ENCODE data around the gene FERMT2. TPM values are rescaled to one million over a fixed set of nuclear protein-coding genes. Genes with fewer than 3 reads are reported as not detected.

Gene FERMT2
- total RNA-seq, 1 experiment from 2014 or later: 40.8 TPM

GRCh38 chr14:52883658-52884057 is 67.2 kb downstream of the FERMT2 start:
- no peaks in the 10 kb centered on the region for H3K4me1 Mint-ChIP-seq (ENCODE audit: low read depth, unreplicated experiment)
- intact Hi-C loops (cut with micrococcal nuclease; ENCODE audit: unreplicated experiment): no loop called here
- Histone ChIP-seq H3K9me3 (no peaks in the 10 kb centered on the region), H3K36me3 (ENCODE audit: control insufficient read depth, insufficient read depth, low read length) (no peaks in the 10 kb centered on the region), H3K4me1 (no peaks in the 10 kb centered on the region), H3K27me3 (replicated peaks; ENCODE audit: control insufficient read depth, insufficient read depth, low read length) (no peaks in the 10 kb centered on the region), H3K4me3 (ENCODE audit: low read depth, low read length) (no peak overlapping the region)
- CTCF ChIA-PET: no interaction called here
- H3K27ac Mint-ChIP-seq (ENCODE audit: unreplicated experiment): no peak overlapping the region
- TF ChIP-seq CTCF (IDR thresholded peaks at IDR 0.05; ENCODE audit: insufficient read depth in 1 of 2, low read depth in 1 of 2, low read length in 1 of 2, severe bottlenecking in 1 of 2, unreplicated experiment in 1 of 2): no peak
- no TSS peak for BruUV-seq (replicated peaks)
- no peak for DNase-seq
- H3K4me3 Mint-ChIP-seq (ENCODE audit: unreplicated experiment): no peak overlapping the region
- no peaks in the 10 kb centered on the region for H3K27me3 Mint-ChIP-seq (ENCODE audit: insufficient read depth, unreplicated experiment)
- H3K36me3 Mint-ChIP-seq (ENCODE audit: insufficient read depth, unreplicated experiment): no peaks in the 10 kb centered on the region
- no peaks in the 10 kb centered on the region for H3K9me3 Mint-ChIP-seq (ENCODE audit: unreplicated experiment)
- POLR2A ChIA-PET: no interaction called here

GRCh38 chr14:52882824-52883223 is 68.0 kb downstream of the FERMT2 start:
- BruUV-seq (replicated peaks): no TSS peak

GRCh38 chr14:52879958-52880357 is 70.9 kb downstream of the FERMT2 start:
- POLR2A ChIA-PET: no interaction called here
- intact Hi-C loops (cut with micrococcal nuclease; ENCODE audit: unreplicated experiment): no loop called here
- H3K27me3 Mint-ChIP-seq (ENCODE audit: insufficient read depth, unreplicated experiment): no peaks in the 10 kb centered on the region
- no peaks in the 10 kb centered on the region for H3K9me3 ChIP-seq
- TF ChIP-seq CTCF (IDR thresholded peaks at IDR 0.05; ENCODE audit: insufficient read depth in 1 of 2, low read depth in 1 of 2, low read length in 1 of 2, severe bottlenecking in 1 of 2, unreplicated experiment in 1 of 2): no peak
- no TSS peak for BruUV-seq (replicated peaks)
- H3K27ac Mint-ChIP-seq (ENCODE audit: unreplicated experiment): no peak overlapping the region
- CTCF ChIA-PET: no interaction called here
- H3K4me1 ChIP-seq: no peaks in the 10 kb centered on the region
- H3K36me3 Mint-ChIP-seq (ENCODE audit: insufficient read depth, unreplicated experiment): peaks cover 8% of the 10 kb centered on the region
- no peak overlapping the region for H3K4me3 Mint-ChIP-seq (ENCODE audit: unreplicated experiment)
- H3K9me3 Mint-ChIP-seq (ENCODE audit: unreplicated experiment): no peaks in the 10 kb centered on the region
- no peak overlapping the region for H3K4me3 ChIP-seq (ENCODE audit: low read depth, low read length)
- no peaks in the 10 kb centered on the region for H3K27me3 ChIP-seq (replicated peaks; ENCODE audit: control insufficient read depth, insufficient read depth, low read length)
- no peaks in the 10 kb centered on the region for H3K4me1 Mint-ChIP-seq (ENCODE audit: low read depth, unreplicated experiment)
- no peak for DNase-seq
- no peaks in the 10 kb centered on the region for H3K36me3 ChIP-seq (ENCODE audit: control insufficient read depth, insufficient read depth, low read length)

More at GRCh38 chr14:52882824-52883223, 68.0 kb downstream of the FERMT2 start:
- DNase-seq: no peak
- ChIA-PET POLR2A (no interaction called here), CTCF (no interaction called here)
- Mint-ChIP-seq H3K4me1 (ENCODE audit: low read depth, unreplicated experiment) (no peaks in the 10 kb centered on the region), H3K4me3 (ENCODE audit: unreplicated experiment) (no peak overlapping the region), H3K27ac (ENCODE audit: unreplicated experiment) (no peak overlapping the region), H3K27me3 (ENCODE audit: insufficient read depth, unreplicated experiment) (no peaks in the 10 kb centered on the region), H3K9me3 (ENCODE audit: unreplicated experiment) (no peaks in the 10 kb centered on the region), H3K36me3 (ENCODE audit: insufficient read depth, unreplicated experiment) (no peaks in the 10 kb centered on the region)
- no peaks in the 10 kb centered on the region for H3K9me3 ChIP-seq
- no peaks in the 10 kb centered on the region for H3K27me3 ChIP-seq (replicated peaks; ENCODE audit: control insufficient read depth, insufficient read depth, low read length)
- TF ChIP-seq CTCF (IDR thresholded peaks at IDR 0.05; ENCODE audit: insufficient read depth in 1 of 2, low read depth in 1 of 2, low read length in 1 of 2, severe bottlenecking in 1 of 2, unreplicated experiment in 1 of 2): no peak
- no peaks in the 10 kb centered on the region for H3K36me3 ChIP-seq (ENCODE audit: control insufficient read depth, insufficient read depth, low read length)
- no peak overlapping the region for H3K4me3 ChIP-seq (ENCODE audit: low read depth, low read length)
- intact Hi-C loops (cut with micrococcal nuclease; ENCODE audit: unreplicated experiment): no loop called here
- H3K4me1 ChIP-seq: no peaks in the 10 kb centered on the region

All from Caco-2 (cell line).